ENCODE measurements around the gene AP4B1. TPM values are rescaled to one million over a fixed set of nuclear protein-coding genes. Genes with fewer than 3 reads are reported as not detected.

AP4B1 gene
- total and polyA plus RNA-seq, 9 of the 15 experiments (the other 6 are each of a cell fraction or from before 2014, with no cell fraction given) = 15.8 to 36.5 (median 24.6) TPM

GRCh38 chr1:113928941-113929749, 24.5 kb upstream of the AP4B1 start, which contains the start of gene HIPK1 (continued):
- TF ChIP-seq, protein P1, sequence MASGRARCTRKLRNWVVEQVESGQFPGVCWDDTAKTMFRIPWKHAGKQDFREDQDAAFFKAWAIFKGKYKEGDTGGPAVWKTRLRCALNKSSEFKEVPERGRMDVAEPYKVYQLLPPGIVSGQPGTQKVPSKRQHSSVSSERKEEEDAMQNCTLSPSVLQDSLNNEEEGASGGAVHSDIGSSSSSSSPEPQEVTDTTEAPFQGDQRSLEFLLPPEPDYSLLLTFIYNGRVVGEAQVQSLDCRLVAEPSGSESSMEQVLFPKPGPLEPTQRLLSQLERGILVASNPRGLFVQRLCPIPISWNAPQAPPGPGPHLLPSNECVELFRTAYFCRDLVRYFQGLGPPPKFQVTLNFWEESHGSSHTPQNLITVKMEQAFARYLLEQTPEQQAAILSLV (tag; IDR thresholded peaks at IDR 0.05) = no peak
- no peak for TF ChIP-seq ZNF79 (CRISPR knock-in tag; IDR thresholded peaks at IDR 0.05; ENCODE audit: low read depth)
- TF ChIP-seq EZH2 (IDR thresholded peaks at IDR 0.05; ENCODE audit: borderline replicate concordance, low read depth, low read length) = no peak
- peak; percentile 89 for TF ChIP-seq GABPB1 (CRISPR knock-in tag; IDR thresholded peaks at IDR 0.05)
- no peak for TF ChIP-seq EHMT2 (IDR thresholded peaks at IDR 0.05)
- TF ChIP-seq TEAD4 (IDR thresholded peaks at IDR 0.05; ENCODE audit: low read length) = 0 out of 2 replicates have a peak, but pooled peaks have one; percentile 7
- TF ChIP-seq TEAD4 (CRISPR knock-in tag; IDR thresholded peaks at IDR 0.05; ENCODE audit: borderline replicate concordance) = peak; percentile 70; the same call in 1 of the 2 replicates
- no peak for TF ChIP-seq KLF10 (CRISPR knock-in tag; IDR thresholded peaks at IDR 0.05)
- TF ChIP-seq, protein P2, sequence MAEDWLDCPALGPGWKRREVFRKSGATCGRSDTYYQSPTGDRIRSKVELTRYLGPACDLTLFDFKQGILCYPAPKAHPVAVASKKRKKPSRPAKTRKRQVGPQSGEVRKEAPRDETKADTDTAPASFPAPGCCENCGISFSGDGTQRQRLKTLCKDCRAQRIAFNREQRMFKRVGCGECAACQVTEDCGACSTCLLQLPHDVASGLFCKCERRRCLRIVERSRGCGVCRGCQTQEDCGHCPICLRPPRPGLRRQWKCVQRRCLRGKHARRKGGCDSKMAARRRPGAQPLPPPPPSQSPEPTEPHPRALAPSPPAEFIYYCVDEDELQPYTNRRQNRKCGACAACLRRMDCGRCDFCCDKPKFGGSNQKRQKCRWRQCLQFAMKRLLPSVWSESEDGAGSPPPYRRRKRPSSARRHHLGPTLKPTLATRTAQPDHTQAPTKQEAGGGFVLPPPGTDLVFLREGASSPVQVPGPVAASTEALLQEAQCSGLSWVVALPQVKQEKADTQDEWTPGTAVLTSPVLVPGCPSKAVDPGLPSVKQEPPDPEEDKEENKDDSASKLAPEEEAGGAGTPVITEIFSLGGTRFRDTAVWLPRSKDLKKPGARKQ (CRISPR knock-in tag; IDR thresholded peaks at IDR 0.05) = no peak
- TF ChIP-seq ZBTB17 (CRISPR knock-in tag; IDR thresholded peaks at IDR 0.05) = peak; percentile 99
- no peak for TF ChIP-seq BRCA1 (IDR thresholded peaks at IDR 0.05)
- TF ChIP-seq BRCA1 (CRISPR knock-in tag; IDR thresholded peaks at IDR 0.05) = no peak
- peak; percentile 34 to 35; a peak in 2 of 4 replicates for TF ChIP-seq RCOR1 (IDR thresholded peaks at IDR 0.05; ENCODE audit: borderline replicate concordance in 1 of 2, low read depth in 2 of 2, low read length in 2 of 2)
- peak; percentile 98 for TF ChIP-seq ATF7 (IDR thresholded peaks at IDR 0.05)
- TF ChIP-seq E2F1 (CRISPR knock-in tag; IDR thresholded peaks at IDR 0.05) = peak; percentile 90
- TF ChIP-seq RBM39 (optimal IDR thresholded peaks at IDR 0.05; ENCODE audit: low read depth, low read length) = peak; percentile 54
- TF ChIP-seq SLC30A9 (CRISPR knock-in tag; IDR thresholded peaks at IDR 0.05) = no peak
- peak; percentile 67 for TF ChIP-seq CEBPB (tag; IDR thresholded peaks at IDR 0.05)
- TF ChIP-seq HDAC6 (IDR thresholded peaks at IDR 0.05; ENCODE audit: low read depth, low read length) = no peak
- TF ChIP-seq HBP1 (CRISPR knock-in tag; IDR thresholded peaks at IDR 0.05) = peak; percentile 90
- no peak for TF ChIP-seq RBM15 (IDR thresholded peaks at IDR 0.05; ENCODE audit: insufficient read depth, low read length)
- TF ChIP-seq TAL1 (IDR thresholded peaks at IDR 0.05) = 0 out of 2 replicates have a peak, but pooled peaks have one; percentile 8
- TF ChIP-seq MED1 (CRISPR knock-in tag; IDR thresholded peaks at IDR 0.05; ENCODE audit: borderline replicate concordance) = no peak

All from K562 (cell line).